Measurements from ENCODE around the gene ZNF219. TPM values are rescaled to one million over a fixed set of nuclear protein-coding genes. Genes with fewer than 3 reads are reported as not detected.
A peak's percentile ranks its signal among the peaks of the same experiment; 100 is the strongest.

The ZNF219 gene
- total RNA-seq, 1 donor from 2014 or later, result 1.6 TPM

DNA sequence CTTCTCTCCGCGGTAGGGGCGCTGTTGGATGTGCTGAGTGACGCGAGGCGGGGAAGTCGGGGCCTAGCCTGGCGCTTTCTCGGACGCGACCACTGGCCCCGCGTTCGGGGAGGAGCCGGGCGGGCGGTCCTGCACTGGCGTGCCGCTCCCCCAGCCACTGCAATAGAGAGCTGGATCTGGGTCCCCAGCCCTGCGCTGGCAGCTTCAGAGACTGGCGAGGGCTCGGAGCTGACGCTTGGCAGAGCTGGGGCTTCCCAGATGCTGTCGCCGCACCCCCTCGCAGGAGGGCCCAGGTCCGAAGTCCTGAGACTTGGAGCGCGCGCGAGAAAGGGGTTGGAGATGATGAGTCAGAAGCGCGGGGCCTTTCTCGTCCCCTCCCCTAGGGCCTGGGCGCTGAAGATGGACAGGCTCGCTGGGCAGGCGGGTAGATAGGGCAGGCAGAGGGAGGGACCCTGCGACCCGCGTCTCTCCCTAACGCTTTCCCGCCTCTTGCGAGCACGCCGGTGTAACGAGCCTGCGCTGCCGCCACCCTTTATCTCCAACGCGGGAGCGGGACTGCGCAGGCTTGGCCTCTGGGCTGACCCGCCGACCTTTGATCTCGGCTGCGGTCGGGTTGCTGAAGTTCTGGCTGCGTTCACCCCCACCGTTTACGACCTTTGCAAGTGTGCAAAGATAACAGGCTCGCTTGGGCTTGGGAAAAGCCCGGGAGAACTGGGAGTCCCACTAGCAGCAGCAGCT, 5.4 kb upstream of the ZNF219 start:
- peaks cover 21% of the 10 kb centered on the region for H3K4me1 Mint-ChIP-seq
- peak overlapping the region; percentile 79 for H3K4me3 Mint-ChIP-seq
- intact Hi-C loops (cut with micrococcal nuclease), result loop anchor here (1.0 to 10.0 kb wide), 11 partner anchors 12 to 649 kb away; partner anchors contain the start of genes APEX1, HNRNPC, METTL17 and NDRG2
- peak overlapping the region; percentile 90 for H3K27ac Mint-ChIP-seq
- TF ChIP-seq CTCF (IDR thresholded peaks at IDR 0.05), result no peak
- peaks cover 11% of the 10 kb centered on the region for H3K27me3 Mint-ChIP-seq
- DNase-seq, result peak; percentile 91
- ChIA-PET CTCF (interaction anchor here (1.0 to 14.7 kb wide), 11 partner anchors 8 to 133 kb away, joined by 3 to 257 read pairs (median 9); partner anchors contain the start of gene ARHGEF40), POLR2A (interaction anchor here (0.8 to 2.9 kb wide), 10 partner anchors 11 to 422 kb away, joined by 3 to 29 read pairs (median 6); partner anchors contain the start of genes ARHGEF40, METTL3 and NDRG2)
- peak; percentile 88 for ATAC-seq (ENCODE audit: low read depth)
- H3K9me3 Mint-ChIP-seq, result no peaks in the 10 kb centered on the region
- H3K36me3 Mint-ChIP-seq (ENCODE audit: low read depth), result no peaks in the 10 kb centered on the region

- H3K27ac Mint-ChIP-seq, result peak overlapping the region; percentile 90
- no peak for ATAC-seq (ENCODE audit: low read depth)
- H3K9me3 Mint-ChIP-seq, result no peaks in the 10 kb centered on the region
- intact Hi-C loops (cut with micrococcal nuclease), result loop anchor here (1.0 to 10.0 kb wide), 5 partner anchors 78 to 649 kb away; partner anchors contain the start of genes APEX1, HNRNPC, NDRG2 and OSGEP
- TF ChIP-seq CTCF (IDR thresholded peaks at IDR 0.05), result no peak
- no peak for DNase-seq
- peak overlapping the region; percentile 79 for H3K4me3 Mint-ChIP-seq
- H3K4me1 Mint-ChIP-seq, result peaks cover 25% of the 10 kb centered on the region
- no peaks in the 10 kb centered on the region for H3K36me3 Mint-ChIP-seq (ENCODE audit: low read depth)
- CTCF ChIA-PET, result interaction anchor here (1.3 to 14.7 kb wide), 6 partner anchors 10 to 132 kb away, joined by 3 to 257 read pairs (median 66); partner anchors contain the start of gene ARHGEF40
- POLR2A ChIA-PET, result interaction anchor here (0.6 to 2.9 kb wide), 8 partner anchors 11 to 422 kb away, joined by 3 to 29 read pairs (median 12); partner anchors contain the start of genes ARHGEF40 and NDRG2
- H3K27me3 Mint-ChIP-seq, result peaks cover 12% of the 10 kb centered on the region
Observed at GRCh38 chr14:21103411-21103709, 4.9 kb upstream of the ZNF219 start.

GRCh38 chr14:21102521-21103410, 4.3 kb upstream of the ZNF219 start:
- Mint-ChIP-seq H3K4me3 (peak overlapping the region; percentile 79), H3K36me3 (ENCODE audit: low read depth) (no peaks in the 10 kb centered on the region), H3K9me3 (no peaks in the 10 kb centered on the region), H3K27me3 (peaks cover 12% of the 10 kb centered on the region), H3K4me1 (peaks cover 25% of the 10 kb centered on the region), H3K27ac (no peak overlapping the region)
- ChIA-PET POLR2A (interaction anchor here (0.6 to 2.9 kb wide), 6 partner anchors 10 to 421 kb away, joined by 3 to 29 read pairs (median 12); partner anchors contain the start of gene ARHGEF40), CTCF (interaction anchor here (1.3 to 14.7 kb wide), 6 partner anchors 10 to 131 kb away, joined by 3 to 257 read pairs (median 66); partner anchors contain the start of gene ARHGEF40)
- no peak for TF ChIP-seq CTCF (IDR thresholded peaks at IDR 0.05)
- intact Hi-C loops (cut with micrococcal nuclease), result loop anchor here (1.0 to 10.0 kb wide), 5 partner anchors 77 to 648 kb away; partner anchors contain the start of genes APEX1, HNRNPC, NDRG2 and OSGEP
- ATAC-seq (ENCODE audit: low read depth) (no peak), DNase-seq (no peak)

DNA sequence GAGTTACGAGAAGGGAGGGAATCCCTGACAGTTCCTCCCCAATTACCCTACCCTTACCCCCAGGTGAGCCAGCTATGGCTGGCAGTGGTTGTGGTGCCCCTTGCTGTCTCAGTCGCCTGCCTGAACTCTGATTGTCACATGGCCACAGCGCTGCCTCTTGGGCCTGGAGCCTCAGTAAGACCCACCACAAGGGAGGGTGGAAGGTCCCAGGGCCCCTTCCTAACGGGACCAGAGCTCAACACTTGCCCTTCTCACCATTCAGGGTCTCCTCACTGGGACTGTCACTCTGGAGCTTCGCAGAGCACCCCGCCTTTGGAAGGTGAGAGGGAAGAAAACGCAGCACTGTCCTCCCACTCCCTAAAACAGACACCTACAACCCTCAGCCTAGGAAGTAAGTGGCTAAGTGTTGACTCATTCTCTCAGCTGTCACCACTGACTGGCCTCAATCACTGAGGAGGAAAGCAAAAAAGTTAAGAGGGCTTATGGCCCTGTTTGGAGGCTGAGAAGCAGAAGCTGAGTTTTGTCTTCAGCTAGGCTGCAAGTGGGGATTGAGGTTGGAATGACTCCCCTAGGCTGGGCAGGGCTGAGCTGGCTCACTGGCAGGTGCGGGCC, 3.5 kb upstream of the ZNF219 start:
- no peaks in the 10 kb centered on the region for H3K9me3 Mint-ChIP-seq
- CTCF ChIA-PET, result interaction anchor here (1.2 to 14.7 kb wide), 7 partner anchors 9 to 86 kb away, joined by 6 to 257 read pairs (median 25); partner anchors contain the start of gene ARHGEF40
- no peak for TF ChIP-seq CTCF (IDR thresholded peaks at IDR 0.05)
- POLR2A ChIA-PET, result interaction anchor here (0.9 to 1.6 kb wide), 3 partner anchors 33 to 421 kb away, joined by 3 to 5 read pairs (median 4); no protein-coding TSS in a partner anchor
- no peaks in the 10 kb centered on the region for H3K36me3 Mint-ChIP-seq (ENCODE audit: low read depth)
- H3K4me1 Mint-ChIP-seq, result peaks cover 27% of the 10 kb centered on the region
- ATAC-seq (ENCODE audit: low read depth) (no peak), DNase-seq (no peak)
- no peak overlapping the region for H3K4me3 Mint-ChIP-seq
- H3K27me3 Mint-ChIP-seq, result peaks cover 12% of the 10 kb centered on the region
- intact Hi-C loops (cut with micrococcal nuclease), result loop anchor here (5.0 to 10.0 kb wide), 4 partner anchors 163 to 647 kb away; partner anchors contain the start of genes APEX1, HNRNPC, OSGEP and RNASE6
- no peak overlapping the region for H3K27ac Mint-ChIP-seq
